Nephron progenitor cell (in vitro differentiated cells): ENCODE data around the gene GALNT18.

Experiments
- DNase-seq: peaks from one replicate; pipeline ENCODE4 v3.0.0; 2021
- H3K27ac Mint-ChIP-seq: 2 replicates; pipeline ENCODE4 v1.8.0; 2021; ENCODE audit warnings: mild to moderate bottlenecking, moderate library complexity, mixed read lengths
- H3K27me3 Mint-ChIP-seq: 2 replicates; pipeline ENCODE4 v1.8.0; 2021; ENCODE audit warnings: mild to moderate bottlenecking, low read depth, mixed read lengths; ENCODE audit not compliant: poor library complexity
- H3K36me3 Mint-ChIP-seq: 2 replicates; pipeline ENCODE4 v1.8.0; 2021; ENCODE audit warnings: low read depth, mixed read lengths
- H3K4me1 Mint-ChIP-seq: 2 replicates; pipeline ENCODE4 v1.8.0; 2021; ENCODE audit warnings: mixed read lengths
- H3K4me3 Mint-ChIP-seq: 2 replicates; pipeline ENCODE4 v1.8.0; 2021; ENCODE audit warnings: mild to moderate bottlenecking, moderate library complexity, mixed read lengths
- H3K9me3 Mint-ChIP-seq: 2 replicates; pipeline ENCODE4 v1.8.0; 2021; ENCODE audit warnings: mild to moderate bottlenecking, moderate library complexity, mixed read lengths
- CTCF ChIP-seq: fragments of 200-600 bp; sonication (generic); IDR thresholded peaks from 2 replicates; pipeline ENCODE4 v1.5.0; 2021; ENCODE audit warnings: antibody characterized with exemption

Gene GALNT18

DNA sequence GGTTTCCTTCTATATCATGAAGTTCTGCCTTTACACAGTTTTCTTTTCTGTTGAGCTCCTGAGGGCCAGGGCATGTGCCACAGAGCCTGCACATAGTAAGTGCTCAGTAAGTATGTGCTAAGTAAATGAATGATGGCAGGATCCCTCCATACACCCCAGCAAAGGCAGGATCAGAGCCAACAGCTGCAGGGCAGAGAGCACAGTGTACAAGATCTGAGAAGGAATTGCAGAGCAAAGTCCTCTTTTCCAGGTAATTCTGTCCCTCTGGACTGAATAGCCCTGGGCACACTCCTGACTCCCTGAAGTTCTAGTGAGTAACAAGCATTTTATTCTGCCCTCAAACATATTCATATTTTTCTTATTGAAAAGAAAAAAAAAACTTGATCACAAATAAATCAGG is 117.7 kb downstream of the GALNT18 start:
- Mint-ChIP-seq H3K4me3 (no peak overlapping the region), H3K27me3 (peaks cover 20% of the 10 kb centered on the region), H3K27ac (no peak overlapping the region), H3K36me3 (no peaks in the 10 kb centered on the region), H3K9me3 (no peaks in the 10 kb centered on the region), H3K4me1 (peaks cover 18% of the 10 kb centered on the region)
- no peak for DNase-seq
- TF ChIP-seq CTCF, result no peak

DNA sequence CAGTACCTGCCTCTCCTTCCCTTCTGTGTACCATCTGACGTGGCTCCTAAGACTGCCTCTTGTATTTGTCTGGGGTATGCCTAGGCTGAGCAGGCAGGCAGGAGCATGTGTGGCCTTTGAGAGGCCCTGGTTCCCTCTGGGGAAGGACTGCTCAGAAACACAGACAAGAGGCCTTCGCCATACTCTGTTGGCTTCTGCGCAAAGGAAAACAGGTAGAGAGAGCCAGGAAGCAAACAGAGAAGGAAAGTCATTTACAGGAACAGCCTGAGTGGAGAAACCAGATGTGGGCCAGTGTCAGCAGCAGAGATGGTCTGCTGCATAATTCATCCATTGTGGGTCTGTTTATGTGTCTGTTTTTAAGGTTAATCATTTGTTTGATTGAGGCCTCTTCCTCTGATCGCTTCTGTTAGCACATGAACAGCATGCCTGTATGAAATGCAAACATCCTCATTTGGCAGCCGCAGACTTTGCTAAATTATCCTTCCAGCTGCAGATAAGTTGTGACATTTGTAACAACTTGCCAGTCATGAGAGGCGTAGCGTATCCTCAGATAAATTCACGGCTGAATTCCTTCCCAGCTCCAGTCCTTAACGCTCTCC is 119.4 kb downstream of the GALNT18 start:
- no peak for TF ChIP-seq CTCF
- Mint-ChIP-seq H3K27me3 (peaks cover 18% of the 10 kb centered on the region), H3K36me3 (no peaks in the 10 kb centered on the region), H3K9me3 (no peaks in the 10 kb centered on the region), H3K4me1 (peaks cover 18% of the 10 kb centered on the region), H3K4me3 (no peak overlapping the region), H3K27ac (peak overlapping the region; percentile 46)
- DNase-seq, result no peak

GRCh38 chr11:11501546-11502262 is 120.1 kb downstream of the GALNT18 start:
- Mint-ChIP-seq H3K36me3 (no peaks in the 10 kb centered on the region), H3K27me3 (peaks cover 15% of the 10 kb centered on the region), H3K4me3 (no peak overlapping the region), H3K27ac (no peak overlapping the region), H3K9me3 (no peaks in the 10 kb centered on the region), H3K4me1 (peaks cover 18% of the 10 kb centered on the region)
- no peak for DNase-seq
- no peak for TF ChIP-seq CTCF

DNA sequence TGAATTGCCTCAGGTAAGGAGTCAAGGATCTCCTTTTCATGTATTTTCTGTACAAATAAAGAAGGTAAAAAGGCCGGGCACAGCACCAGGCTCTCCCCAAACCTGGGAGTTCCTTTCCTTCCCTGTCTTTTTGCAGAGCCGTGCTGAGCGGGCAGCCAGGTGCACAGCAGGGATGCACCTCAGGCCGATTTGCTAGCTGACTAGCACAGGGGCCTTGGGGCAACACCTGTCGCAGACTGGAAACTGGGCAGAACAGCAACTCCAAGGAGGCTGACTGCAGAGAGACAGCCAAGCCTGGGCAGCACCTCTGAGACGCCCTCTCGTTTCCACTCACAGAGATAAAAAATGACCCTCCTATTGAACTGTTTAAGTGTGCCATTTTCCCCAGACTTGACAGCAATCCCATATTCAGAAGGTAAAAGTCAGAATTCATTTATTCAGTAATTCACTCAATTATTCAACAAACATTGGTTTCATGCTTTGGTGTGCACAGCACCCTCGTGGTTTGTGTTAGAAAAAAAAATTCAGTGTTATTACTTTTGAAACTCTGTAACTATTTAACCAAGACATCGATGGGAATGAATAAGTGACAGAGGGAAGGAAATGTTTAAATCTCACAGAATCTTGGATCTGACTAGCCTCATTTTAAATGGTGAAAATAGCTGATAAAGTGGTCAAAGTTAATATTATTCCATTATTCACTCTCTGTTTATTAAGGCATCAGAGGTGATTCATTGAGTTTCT is 120.9 kb downstream of the GALNT18 start:
- no peak for DNase-seq
- Mint-ChIP-seq H3K4me3 (no peak overlapping the region), H3K4me1 (peaks cover 18% of the 10 kb centered on the region), H3K36me3 (no peaks in the 10 kb centered on the region), H3K9me3 (no peaks in the 10 kb centered on the region), H3K27ac (no peak overlapping the region), H3K27me3 (peaks cover 10% of the 10 kb centered on the region)
- TF ChIP-seq CTCF, result no peak

DNA sequence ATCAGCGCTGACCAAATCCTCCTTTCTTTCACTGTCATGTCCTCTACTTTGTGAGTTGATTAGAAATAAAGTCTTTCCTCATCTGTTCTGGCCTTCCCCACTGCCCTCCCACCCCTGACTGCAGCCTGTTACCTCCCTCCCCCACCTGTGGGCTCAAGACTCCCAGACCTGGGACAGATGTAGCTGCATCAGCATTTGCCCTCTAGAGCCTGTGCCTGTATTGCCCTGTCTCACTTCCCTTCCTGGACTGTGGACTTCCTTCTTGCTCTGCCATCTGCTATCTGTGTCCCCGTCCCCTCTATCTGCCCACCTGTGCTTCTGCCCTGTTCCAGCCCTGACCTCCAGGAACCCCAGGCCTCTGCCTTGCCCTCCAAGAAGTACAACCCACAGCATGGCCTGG is 122.5 kb downstream of the GALNT18 start:
- no peak for TF ChIP-seq CTCF
- no peaks in the 10 kb centered on the region for H3K9me3 Mint-ChIP-seq
- H3K27ac Mint-ChIP-seq, result no peak overlapping the region
- peaks cover 12% of the 10 kb centered on the region for H3K27me3 Mint-ChIP-seq
- no peaks in the 10 kb centered on the region for H3K36me3 Mint-ChIP-seq
- no peak for DNase-seq
- no peak overlapping the region for H3K4me3 Mint-ChIP-seq
- peaks cover 14% of the 10 kb centered on the region for H3K4me1 Mint-ChIP-seq
